Measurements from ENCODE around the gene SPRED1. TPM values are rescaled to one million over a fixed set of nuclear protein-coding genes. Genes with fewer than 3 reads are reported as not detected.

Gene SPRED1
- total and polyA plus RNA-seq, 2 of the 13 experiments (the other 11 are each of a cell fraction or from before 2014, with no cell fraction given): 3.8 to 9.6 TPM

GRCh38 chr15:38212729-38213351, 39.8 kb upstream of the SPRED1 start (continued):
- TF ChIP-seq, protein P1, sequence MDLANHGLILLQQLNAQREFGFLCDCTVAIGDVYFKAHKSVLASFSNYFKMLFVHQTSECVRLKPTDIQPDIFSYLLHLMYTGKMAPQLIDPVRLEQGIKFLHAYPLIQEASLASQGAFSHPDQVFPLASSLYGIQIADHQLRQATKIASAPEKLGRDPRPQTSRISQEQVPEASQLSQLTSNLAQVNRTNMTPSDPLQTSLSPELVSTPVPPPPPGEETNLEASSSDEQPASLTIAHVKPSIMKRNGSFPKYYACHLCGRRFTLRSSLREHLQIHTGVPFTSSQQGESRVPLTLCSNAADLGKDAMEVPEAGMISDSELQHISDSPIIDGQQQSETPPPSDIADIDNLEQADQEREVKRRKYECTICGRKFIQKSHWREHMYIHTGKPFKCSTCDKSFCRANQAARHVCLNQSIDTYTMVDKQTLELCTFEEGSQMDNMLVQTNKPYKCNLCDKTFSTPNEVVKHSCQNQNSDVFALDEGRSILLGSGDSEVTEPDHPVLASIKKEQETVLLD (CRISPR knock-in tag; IDR thresholded peaks at IDR 0.05; ENCODE audit: low read depth): no peak
- TF ChIP-seq, protein P2, sequence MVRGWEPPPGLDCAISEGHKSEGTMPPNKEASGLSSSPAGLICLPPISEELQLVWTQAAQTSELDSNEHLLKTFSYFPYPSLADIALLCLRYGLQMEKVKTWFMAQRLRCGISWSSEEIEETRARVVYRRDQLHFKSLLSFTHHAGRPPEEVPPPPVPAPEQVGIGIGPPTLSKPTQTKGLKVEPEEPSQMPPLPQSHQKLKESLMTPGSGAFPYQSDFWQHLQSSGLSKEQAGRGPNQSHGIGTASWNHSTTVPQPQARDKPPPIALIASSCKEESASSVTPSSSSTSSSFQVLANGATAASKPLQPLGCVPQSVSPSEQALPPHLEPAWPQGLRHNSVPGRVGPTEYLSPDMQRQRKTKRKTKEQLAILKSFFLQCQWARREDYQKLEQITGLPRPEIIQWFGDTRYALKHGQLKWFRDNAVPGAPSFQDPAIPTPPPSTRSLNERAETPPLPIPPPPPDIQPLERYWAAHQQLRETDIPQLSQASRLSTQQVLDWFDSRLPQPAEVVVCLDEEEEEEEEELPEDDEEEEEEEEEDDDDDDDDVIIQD (CRISPR knock-in tag; IDR thresholded peaks at IDR 0.05; ENCODE audit: low read depth): no peak
- TF ChIP-seq ZNF10 (CRISPR knock-in tag; IDR thresholded peaks at IDR 0.05; ENCODE audit: borderline replicate concordance, low read depth): no peak
- no peak for TF ChIP-seq ZNF251 (CRISPR knock-in tag; IDR thresholded peaks at IDR 0.05)

DNA sequence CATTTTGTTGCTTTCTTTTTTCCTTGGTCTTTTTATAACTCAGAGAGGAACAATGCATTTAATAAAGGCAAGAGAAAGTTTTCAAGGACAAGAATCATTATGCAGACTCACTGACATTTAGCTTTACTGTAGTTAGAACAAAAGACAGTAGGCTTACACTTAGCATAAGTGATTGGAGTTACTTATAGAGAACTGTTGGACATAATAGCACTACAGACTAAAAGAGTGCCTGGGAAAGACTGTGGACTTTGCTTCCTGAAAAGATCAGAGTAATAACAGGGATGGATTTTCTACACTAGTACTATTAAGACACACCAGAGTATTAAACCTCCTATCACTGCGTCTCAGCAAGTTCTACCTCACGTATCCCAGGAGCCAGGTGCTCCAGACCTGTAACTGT, 39.3 kb upstream of the SPRED1 start:
- 69% methylated on average over 2 of the region's 2 CpGs for WGBS (ENCODE audit: low lambda C conversion rate)
- DNase-seq (ENCODE audit: low spot score) (no peak), ATAC-seq (no peak), FAIRE-seq (no peak)
- no peak overlapping the region for H3K9ac ChIP-seq (ENCODE audit: insufficient read depth, low read depth, low read length)
- intact Hi-C loops (cut with micrococcal nuclease; ENCODE audit: unreplicated experiment) (no loop called here), in situ Hi-C loops (cut with HindIII; ENCODE audit: extremely low pct_ligation_motif_present, low pct_unique_long_range_greater_than_20kb) (no loop called here)
- no peaks in the 10 kb centered on the region for H4K20me1 ChIP-seq (ENCODE audit: insufficient read depth, low read length)
- no TSS peak for BruUV-seq (replicated peaks)
- no peak overlapping the region for H2AFZ ChIP-seq (ENCODE audit: low read length)
- TF ChIP-seq HMG20A (CRISPR knock-in tag; IDR thresholded peaks at IDR 0.05; ENCODE audit: borderline replicate concordance) (no peak), ZNF264 (CRISPR knock-in tag; IDR thresholded peaks at IDR 0.05) (no peak)
- H3K79me2 ChIP-seq (ENCODE audit: insufficient read depth, low read length): no peaks in the 10 kb centered on the region
- H3K27ac ChIP-seq (ENCODE audit: extremely low read length, insufficient read depth, low read length): no peak overlapping the region
- peaks cover 0 to 5% of the 10 kb centered on the region in 2 experiments; a peak in 1 of 5 replicates for H3K27me3 ChIP-seq (ENCODE audit: control insufficient read depth in 1 of 2, insufficient read depth in 2 of 2, low read length in 2 of 2)
- H3K4me3 ChIP-seq (replicated peaks in 1 of 3; ENCODE audit: insufficient read depth in 1 of 3, low read depth in 2 of 3, low read length in 3 of 3): no peak overlapping the region
- H3K36me3 ChIP-seq (replicated peaks in 1 of 2; ENCODE audit: control insufficient read depth in 1 of 2, insufficient read depth in 2 of 2, low read length in 2 of 2): no peaks in the 10 kb centered on the region
- H3K4me1 ChIP-seq (ENCODE audit: insufficient read depth, low read length): peaks cover 27% of the 10 kb centered on the region
- POLR2A ChIA-PET: no interaction called here
- CTCF ChIA-PET (ENCODE audit: low intra/inter-chr PET ratio, low total read pairs): no interaction called here
- H3K4me2 ChIP-seq (ENCODE audit: low read depth, low read length): no peak overlapping the region
- H3K9me3 ChIP-seq (ENCODE audit: low read length): no peaks in the 10 kb centered on the region

All from HepG2 (cell line).